Colon (tissue), 2 donors: Measurements from ENCODE around the gene IGSF9.
"Not testable (repeated sequence)": the region's sequence is repeated elsewhere in the genome, so short reads cannot be mapped to it uniquely, and the experiment has no call there.

Experiments used
- FAIRE-seq: peaks from 2 replicates; lab custom pipeline; 2012; peaks lifted over from hg19 to GRCh38; lab: Jason Lieb, UNC
- donor health status: control.
- donor health status: control.

IGSF9 gene

DNA sequence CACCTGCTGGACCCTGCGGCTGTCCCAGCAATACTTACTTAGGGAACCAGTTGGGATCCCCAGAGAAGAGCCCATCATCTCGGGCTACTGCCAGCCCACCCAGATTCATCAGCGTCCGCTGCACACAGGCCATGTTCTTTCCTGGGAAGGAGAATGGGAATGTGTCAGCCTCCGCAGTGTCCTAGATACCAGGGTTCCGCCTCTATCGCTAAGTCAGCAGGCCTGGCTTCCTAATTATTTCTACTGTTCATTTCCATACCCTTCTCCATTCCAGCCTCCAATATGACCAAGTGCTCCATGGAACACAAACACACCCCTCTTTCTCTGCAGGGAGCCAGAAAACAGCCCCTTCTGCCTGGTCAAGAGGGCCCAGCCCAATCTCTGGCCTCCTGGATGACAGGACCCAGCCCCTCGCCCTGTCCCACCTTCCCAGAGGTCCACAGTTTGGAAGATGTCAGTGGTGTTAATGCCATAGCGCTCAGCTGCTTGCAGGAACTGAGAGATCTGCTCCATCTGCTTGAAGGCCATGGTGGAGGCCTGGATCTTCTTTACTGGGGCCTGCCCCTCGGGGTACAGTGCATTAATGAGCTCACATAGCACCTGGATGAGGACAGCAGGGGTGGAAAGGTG lies 26.1 kb downstream of the IGSF9 start:
- no peak for FAIRE-seq

DNA sequence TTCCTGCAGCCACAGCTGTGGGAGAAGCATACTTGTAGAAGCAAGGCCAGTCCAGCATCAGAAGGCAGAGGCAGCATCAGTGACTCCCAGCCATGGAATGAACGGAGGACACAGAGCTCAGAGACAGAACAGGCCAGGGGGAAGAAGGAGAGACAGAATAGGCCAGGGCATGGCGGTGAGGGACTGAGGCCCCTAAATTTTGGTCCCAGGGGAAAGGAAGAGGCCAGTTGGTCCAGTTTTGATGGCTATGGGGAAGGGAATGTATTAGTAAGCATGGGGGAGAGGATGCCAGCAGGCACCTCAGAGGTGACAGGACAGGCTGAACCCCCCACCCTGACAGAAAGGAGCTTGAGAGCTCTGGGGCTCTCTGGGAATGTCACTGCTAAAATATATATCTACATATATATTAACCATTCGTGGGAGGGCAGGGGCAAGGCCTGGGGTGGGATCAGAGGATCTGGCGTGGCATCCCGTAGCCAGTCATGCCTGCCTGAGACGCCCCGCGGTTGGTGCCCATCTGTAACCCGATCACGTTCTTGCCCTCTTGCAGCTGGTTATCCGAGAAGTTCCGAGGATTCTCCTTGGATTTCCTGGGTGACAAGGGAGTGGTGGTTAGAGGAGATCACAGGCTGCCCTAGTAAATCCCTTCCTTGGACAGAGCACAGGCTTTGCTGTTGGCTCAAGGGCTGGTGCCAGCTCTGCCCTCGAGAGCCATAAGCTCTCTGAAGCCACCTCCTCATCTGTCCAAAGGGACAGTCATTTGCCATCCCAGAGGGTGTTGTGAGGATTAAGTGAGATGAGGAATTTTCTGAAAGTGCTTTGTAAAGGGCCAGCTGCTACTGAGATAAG lies 26.8 kb downstream of the IGSF9 start:
- no peak for FAIRE-seq

DNA sequence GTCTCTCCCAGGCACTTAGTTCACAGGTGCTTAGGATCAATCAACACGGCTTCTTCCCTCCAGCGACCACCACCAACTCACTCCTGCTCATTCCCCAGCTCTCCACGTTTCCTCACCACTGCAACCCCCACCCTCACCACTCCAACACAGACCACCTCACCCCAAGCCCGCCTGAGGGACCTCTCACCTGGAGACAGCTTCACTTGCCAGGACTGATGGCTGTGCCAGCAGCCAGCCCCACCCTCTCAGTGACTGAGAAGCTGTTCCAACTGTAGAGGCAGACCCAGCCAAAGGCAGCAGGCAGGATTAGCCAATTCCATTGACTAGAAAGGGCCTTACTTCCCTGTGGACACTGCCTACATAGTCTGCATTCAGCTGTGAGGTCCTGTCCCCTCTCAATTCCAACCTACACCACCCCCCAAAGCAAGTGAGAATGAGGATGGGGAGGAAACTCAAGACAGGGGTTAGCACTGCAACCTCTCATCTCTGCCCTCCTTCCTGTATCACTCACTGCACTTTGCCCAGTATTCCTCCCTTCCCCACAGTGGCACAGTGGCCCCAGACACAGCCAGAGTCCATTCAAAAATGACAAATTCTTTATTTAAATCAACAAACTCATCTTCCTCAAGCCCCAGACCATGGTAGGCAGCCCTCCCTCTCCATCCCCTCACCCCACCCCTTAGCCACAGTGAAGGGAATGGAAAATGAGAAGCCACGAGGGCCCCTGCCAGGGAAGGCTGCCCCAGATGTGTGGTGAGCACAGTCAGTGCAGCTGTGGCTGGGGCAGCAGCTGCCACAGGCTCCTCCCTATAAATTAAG lies 27.7 kb downstream of the IGSF9 start:
- FAIRE-seq: no peak

DNA sequence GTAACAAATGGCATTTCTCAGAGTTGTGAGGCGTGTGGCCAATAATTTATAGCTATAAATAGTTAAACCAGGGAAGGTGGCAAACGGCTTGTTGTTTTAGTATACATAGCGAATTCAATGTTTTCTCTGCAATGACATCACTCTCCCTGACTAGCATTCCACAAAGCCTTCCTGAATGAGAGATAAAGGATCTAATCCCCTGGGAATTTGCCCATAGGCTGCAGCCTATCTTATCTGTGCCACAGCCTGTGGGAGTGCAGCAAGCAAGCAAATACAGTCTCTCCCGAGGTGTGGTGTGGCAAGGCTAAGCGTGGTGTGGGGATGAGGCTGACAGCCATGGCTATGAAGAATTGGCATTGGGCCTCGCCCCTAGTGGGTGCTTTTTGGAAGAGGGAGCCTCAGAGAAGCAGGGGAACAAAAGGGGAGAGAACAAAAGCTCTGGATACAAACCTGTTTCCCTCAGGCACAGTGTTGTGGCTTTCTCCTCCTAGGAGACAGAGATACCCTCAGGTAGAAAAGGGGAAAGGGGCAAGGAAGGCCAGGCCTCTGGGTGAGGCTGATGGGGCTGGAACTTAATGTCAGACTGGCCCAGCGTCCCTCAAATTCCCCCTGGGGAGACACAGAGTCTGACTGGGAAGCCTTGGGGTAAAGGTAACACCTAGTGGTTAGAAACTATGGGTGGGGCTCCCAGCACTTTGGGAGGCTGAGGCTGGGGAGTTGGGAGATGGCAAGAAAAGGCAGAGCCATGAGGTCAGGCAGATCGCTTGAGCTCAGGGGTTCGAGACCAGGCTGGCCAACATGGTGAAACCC lies 29.0 kb downstream of the IGSF9 start:
- FAIRE-seq: no peak

DNA sequence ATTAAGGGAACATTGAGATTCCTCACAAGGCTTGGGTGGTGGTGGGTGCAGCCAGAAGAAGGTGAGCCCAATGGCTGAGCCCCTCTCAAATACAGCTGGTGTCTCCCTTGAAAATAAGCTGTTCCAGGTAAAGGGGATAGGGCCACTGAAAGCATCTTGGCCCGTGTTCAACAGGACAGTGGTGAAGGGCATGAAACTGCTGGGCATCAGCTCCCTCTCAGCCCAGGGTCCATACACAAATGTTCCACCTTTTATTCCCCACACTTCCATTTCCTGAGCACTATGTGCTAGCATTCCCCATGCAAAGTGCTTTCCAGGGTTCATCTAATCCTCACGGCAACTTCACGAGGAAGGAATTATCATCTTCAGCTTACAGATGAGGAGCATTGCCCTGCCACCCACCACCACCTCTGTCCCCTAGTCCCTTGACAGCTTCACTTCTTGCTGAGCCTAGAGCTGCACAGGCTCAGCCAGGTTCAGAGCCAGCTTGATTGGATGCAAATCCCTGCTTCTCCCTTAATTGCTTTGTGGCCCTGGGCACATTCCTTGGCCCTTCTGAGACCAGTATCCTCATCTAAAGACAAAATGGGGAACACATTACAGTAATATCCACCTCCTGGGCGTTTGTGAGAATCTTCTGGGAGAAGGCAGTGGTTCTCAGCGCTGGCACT lies 29.7 kb downstream of the IGSF9 start:
- FAIRE-seq: no peak

DNA sequence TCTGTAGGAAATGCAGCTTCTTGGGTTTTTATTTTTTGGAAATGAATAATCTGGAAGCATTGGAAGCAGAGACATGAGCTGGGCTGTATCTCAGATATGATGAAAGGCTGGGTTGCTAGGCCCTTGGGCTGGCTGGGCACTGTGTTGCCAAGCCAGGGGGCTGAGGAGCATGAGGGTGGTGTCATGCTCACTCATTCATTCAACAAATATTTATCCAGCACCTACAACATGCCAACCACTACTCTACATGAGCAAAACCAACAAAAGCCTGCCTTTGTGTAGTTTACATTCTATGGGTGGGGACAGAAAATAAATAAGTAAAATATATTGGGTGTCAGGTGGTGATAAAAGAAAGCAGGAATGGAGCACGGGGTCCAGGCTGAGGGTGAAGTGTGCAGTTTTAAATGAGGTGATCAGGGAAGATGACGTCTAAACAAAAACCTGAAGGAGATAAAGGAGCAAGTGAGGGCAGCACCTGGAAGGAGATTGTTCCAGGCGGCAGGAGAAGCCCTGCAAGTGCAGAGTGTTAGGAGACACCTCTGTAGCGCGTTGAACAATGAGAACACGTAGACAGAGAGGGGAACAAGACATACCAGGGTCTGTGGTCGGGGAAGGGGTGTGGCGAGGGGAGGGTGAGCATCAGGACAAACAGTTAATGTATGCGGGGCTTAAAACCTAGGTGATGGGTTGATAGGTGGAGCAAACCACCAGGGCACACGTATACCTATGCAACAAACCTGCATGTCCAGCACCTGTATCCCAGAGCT lies 31.0 kb downstream of the IGSF9 start:
- FAIRE-seq: no peak

DNA sequence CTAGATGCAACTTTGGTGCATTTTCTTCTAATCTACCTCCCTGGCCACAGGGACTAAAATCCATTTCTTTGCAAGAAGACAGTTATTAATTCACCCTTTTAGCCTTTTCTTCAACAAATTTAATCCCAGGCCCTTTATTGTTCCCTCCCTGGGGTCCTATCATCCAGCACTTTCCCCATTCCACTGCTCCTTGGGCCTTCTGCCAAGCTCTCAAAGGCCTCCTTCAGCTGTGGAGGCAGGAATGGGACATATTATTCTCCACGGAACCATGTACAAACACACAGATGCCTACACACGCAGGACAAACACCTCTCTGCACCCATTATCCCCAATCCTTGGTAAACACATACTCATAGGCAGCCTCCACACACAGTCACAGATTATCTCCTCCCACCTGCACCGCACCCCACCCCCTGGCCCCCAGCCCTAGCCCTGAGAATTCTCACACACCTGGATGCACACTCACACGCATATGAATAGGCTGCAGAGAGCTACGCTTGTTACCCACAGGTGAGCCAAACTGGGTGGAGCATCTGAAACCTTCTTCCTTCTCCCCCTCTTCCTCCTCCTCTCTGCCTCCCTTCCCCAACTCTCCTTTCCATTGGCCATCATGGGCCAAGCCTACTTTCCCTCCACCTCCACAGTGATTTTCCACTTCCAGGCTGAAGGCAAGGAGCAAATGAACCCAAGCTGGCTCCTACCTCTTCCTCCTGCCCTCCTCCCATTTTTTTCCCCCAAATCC lies 31.8 kb downstream of the IGSF9 start:
- no peak for FAIRE-seq

DNA sequence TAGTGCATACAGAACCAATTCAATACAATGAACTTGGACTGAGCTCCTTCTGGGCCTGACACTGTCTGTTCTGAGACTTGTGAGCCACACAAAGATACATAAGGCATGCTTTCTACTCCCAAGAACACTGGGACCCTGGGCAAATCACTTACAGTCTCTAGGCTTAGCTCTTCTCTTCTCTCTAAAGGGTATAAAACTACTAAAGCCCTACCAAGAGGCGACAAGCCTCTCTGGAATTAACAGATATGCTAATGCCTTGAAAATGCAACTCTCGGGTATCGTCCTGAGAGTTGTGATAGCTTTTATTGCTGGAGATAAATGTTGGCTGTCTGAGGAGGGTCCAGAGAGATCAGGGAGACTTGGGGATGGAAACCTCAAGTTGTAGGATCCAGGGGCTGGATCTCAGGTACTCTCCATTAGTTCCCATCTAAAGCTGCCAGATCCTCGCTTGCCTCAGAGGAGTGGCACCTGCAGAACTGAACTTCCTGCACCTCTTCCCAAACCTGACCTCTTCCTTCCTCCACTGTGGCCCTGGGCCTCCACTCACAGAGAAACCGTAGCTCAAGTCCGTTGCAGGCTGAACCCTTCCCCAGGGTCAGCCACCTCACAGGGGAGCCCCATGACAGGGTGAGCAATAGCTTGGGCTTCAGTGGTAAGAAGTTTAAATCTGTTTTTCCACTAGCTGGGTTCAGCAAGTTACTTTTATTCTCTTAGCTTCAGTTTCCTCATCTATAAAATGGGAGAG lies 33.9 kb downstream of the IGSF9 start:
- FAIRE-seq: no peak

DNA sequence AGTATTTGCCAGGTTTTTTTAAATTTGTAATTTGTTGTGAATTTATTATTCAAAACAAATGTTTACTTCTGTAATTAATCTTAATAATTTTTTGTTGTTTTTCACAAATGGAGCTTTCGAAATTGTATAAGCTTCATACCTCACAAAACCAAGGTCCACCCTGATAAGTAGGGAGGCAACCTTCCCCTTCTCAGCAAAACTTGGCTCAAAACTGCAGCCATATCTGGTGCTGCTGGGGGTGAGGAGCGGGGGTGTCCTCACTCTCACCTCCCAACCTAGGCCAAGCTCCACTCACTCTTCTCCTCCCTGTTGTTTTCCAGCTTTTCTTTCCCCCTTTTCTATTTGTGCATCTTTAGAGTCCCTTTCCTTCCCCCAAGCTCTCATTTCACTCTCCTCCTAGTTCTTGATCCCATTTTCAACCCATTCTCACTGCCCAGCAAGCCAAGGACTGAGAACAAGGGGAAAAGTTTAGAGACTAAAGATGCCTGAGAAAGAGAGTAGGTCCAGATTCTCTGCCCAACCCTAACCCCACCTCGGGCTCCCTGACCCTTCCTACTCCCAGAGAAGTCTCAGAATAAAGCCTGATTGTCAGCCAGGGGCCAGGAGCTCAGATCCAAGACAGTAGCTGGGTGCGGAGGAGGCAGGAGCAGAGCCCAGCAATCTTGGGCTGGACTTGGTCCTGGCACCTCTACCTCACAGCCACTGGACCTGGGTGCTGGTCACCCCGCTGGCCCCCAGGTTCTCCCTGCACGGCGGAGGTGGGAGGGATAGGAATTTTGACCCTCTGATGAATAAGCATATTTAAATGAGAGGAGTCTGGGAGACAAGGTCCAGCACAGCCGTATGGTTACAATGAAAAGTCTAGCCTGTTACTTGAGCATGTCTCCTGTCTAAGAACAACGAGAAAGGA lies 37.1 kb downstream of the IGSF9 start:
- FAIRE-seq: no peak

DNA sequence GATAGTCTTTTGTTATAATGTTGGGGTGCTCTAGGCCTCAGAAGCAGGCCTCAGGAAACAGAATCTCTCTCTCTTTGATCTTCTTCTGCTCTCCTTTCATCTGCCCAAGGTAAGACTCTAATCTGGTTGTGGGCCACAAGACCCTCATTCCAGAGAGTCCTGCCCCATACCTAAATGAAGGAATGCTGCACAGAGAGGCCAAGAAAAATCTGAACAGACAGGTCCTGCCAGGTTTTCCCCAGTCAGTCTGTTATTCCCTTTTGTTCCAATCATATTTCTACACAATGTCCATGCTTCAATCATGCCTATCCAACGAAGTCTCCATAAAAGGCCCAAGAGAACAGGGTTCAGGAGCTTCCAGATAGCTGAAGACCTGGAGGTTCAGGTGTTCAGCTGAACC lies 38.5 kb downstream of the IGSF9 start:
- FAIRE-seq: no peak

DNA sequence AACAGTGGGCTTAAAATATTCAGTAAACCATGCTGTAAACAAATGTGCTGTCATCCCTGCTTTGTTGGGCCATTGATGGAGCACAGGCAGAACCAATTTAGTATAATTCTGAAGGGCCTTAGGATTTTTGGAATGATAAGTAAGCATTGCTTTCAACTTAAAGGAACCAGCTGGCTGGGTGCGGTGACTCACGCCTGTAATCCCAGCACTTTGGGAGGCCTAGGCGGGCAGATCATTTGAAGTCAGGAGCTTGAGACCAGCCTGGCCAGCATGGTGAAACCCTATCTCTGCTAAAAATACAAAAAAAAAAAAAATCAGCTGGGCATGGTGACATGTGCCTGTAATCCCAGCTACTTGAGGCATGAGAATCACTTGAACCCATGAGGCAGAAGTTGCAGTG lies 41.4 kb downstream of the IGSF9 start:
- not testable (repeated sequence) for FAIRE-seq

DNA sequence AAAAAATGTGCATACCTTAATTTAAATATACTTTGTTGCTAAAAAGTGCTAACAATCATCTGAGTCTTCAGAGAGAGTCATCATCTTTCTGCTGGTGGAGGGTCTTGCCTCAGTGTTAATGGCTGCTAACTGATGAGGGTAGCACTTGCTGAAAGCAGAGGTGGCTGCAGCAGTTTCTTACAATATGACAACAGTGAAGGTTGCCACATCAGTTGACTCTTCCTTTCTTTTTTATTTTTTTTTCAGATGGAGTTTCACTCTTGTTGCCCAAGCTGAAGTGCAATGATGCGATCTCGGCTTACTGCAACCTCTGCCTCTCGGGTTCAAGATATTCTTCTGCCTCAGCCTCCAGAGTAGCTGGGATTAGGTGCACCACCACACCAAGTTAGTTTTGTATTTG lies 42.9 kb downstream of the IGSF9 start:
- no peak for FAIRE-seq

DNA sequence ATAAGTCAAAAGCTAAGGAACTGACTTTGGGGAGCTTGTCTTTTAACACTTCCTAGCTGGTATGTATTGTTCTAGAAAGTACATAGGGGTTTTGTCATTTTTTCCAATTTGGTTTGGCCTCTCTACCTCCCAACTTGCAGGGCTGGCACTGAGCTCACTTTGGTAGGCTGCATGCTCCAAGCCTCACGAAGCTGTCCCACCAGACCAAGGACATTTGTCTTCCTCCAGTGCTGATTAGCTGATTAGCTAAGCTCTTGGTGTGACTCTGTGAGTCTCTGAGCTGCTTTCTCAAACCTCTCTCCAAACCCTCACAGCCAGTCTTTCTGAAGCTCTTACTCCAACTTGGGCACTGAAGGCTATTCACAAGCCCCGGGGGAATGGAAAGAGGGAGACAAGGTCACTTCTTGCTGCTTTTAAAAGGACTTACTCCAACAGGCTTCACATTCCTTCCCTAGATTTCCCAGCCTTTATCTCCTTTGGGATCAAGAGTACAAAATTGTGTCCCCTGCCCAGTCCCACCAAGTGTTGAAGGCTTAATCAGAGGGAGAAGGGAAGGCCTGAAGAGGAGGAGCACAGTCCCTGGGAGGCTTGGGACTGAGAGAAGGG lies 44.6 kb downstream of the IGSF9 start:
- FAIRE-seq: no peak

DNA sequence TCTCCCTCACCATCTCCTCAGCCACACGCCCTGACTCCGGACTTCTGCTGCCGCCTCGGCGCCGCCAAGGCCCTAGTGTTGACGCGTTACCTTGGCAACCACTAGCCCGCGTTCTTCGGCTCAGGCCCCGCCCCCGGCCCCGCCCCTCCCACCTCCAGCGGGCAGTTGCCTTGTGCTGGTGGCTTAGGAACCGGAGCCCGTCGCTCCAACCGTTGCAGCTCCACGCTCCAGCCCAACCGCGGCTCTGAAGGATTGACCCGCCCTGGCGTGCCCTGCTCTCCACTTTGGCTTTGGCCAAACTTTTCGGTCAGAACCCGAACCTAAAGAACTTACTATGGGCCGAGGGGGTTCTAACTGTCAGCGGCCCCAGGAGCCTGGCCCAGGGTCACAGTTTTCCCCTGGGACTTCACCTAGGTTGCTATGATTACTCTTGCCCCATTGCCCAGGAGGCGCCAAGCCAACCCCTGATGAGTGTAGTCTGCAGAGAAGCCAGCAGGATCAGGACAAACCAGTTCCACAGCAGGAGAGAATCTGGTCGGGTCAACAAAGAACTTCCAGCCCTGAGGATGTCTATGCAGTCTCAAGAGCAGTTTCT lies 45.2 kb downstream of the IGSF9 start, which contains the start of gene CFAP45:
CFAP45 (minus strand) TSS at position 80 of the 595 bp plus-strand sequence; CDS start at position 13, 67 bp downstream.
- no peak for FAIRE-seq

DNA sequence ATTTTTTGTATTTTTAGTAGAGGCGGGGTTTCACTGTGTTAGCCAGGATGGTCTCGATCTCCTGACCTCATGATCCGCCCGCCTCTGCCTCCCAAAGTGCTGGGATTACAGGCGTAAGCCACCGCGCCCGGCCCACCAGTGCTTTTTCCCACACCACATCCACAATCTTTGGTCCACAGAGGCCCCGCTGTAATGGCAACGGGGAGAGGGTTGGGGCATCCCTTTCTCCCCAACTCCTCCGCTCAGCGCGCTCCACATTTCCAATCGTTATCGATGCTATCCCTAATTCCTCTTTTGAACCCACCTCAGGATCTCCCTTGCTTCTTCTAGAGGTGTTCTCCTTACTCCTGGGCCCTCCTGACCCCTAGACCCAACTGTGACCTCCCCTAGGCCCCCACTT lies 45.8 kb downstream of the IGSF9 start:
- FAIRE-seq: not testable (repeated sequence)

DNA sequence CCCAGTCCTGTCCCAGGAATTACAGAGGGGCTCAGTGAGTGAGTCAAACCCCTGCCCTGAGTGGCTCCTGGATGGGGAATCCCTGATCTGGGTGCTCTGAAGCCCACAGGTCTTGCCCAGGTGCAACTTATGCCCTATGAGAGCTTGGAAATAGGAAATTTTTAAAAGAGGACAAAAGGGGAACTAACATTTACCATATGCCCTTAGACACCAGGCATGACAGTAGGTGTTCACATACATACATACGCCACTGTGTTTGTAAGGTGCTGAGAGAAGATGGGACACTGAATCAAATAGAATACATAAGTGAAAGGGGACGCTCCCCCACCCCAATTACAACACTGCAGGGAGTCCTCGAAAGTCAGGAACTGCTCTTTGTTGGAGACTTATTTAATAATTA lies 46.9 kb downstream of the IGSF9 start:
- no peak for FAIRE-seq

DNA sequence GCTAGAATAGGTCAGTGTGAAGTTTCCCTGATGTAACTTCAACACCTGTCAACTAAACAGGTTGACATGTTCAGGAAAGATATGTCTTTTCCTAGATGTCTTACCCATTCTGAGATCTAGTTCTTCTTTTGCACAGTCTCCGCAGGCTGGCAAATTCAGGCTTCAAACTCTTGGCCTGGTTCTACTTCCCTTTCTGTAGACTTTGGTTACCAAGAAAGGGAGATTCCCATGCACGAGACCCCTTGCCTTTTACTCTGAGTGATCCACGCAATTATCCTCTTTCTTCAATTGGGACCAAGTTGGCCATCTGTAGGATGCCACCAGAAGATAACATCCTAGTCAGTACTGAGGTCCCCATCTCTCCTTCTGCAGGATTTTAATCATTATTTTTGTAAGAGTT lies 47.5 kb downstream of the IGSF9 start:
- no peak for FAIRE-seq
